SK-N-SH (cell line): ENCODE results near the gene NTM.

Source experiments
- CTCF ChIP-seq: fragments of 200-600 bp; sonication (generic); IDR thresholded peaks from 2 replicates; pipeline ENCODE4 v1.6.1; 2017; ENCODE audit warnings: antibody characterized with exemption, mild to moderate bottlenecking, moderate library complexity
- IRF3 ChIP-seq: fragments of 150-350 bp; IDR thresholded peaks from 2 replicates; pipeline ENCODE4 v1.6.1; 2016; ENCODE audit warnings: mild to moderate bottlenecking, low read depth, low read length
- MEF2A ChIP-seq: IDR thresholded peaks from 2 replicates; pipeline ENCODE4 v1.4.0; 2012; ENCODE audit warnings: low read depth, borderline replicate concordance
- MXI1 ChIP-seq: IDR thresholded peaks from 2 replicates; pipeline ENCODE4 v1.6.1; 2012; ENCODE audit warnings: mild to moderate bottlenecking, low read depth, low read length, improper control_type of control experiment
- POLR2AphosphoS5 ChIP-seq: IDR thresholded peaks from 2 replicates; pipeline ENCODE4 v1.6.1; 2012; ENCODE audit warnings: low read depth, low read length
- RCOR1 ChIP-seq: fragments of 150-350 bp; IDR thresholded peaks from 2 replicates; pipeline ENCODE4 v1.6.1; 2017; ENCODE audit warnings: antibody characterized with exemption, low read length
- TAF1 ChIP-seq: IDR thresholded peaks from 2 replicates; pipeline ENCODE4 v1.6.1; 2012; ENCODE audit warnings: low read depth, mild to moderate bottlenecking, low read length, moderate library complexity, borderline replicate concordance

GRCh38 chr11:131712897-131713296 is 342.5 kb downstream of the NTM start:
- no peak for TF ChIP-seq RCOR1
- TF ChIP-seq POLR2AphosphoS5 = no peak
- TF ChIP-seq MXI1 = no peak
- TF ChIP-seq CTCF = no peak
- no peak for TF ChIP-seq MEF2A
- no peak for TF ChIP-seq TAF1
- TF ChIP-seq IRF3 = no peak
